Measurements from ENCODE around the gene PBRM1. TPM values are rescaled to one million over a fixed set of nuclear protein-coding genes. Genes with fewer than 3 reads are reported as not detected.

Gene PBRM1
- total RNA-seq, 2 donors from 2014 or later = 73.4 to 78.5 TPM

DNA sequence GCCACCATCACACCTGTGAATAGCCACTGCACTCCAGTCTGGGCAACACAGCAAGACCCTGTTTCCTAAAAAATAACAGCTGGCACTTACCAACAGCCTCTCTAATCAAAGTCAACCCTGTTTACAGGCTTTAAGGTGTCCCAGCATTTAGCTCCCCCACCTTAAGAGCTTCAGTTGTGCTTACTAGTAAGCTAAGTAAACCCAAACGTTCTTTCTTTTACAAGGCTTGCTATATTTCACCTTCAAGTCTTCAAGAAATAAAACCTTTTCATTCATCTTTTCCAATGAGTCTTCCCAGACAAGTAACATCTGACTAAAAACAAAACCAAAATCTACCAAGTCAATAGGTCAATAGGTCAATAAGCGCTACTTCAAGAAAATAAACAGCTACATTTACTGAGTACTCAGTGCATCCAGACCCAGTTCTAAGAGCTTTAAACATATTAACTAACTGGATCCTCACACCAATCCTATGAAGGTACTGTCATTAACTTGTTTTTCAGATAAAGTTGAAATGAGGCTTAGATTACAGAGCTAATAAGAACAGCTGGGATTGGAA is 62.4 kb downstream of the PBRM1 start:
- WGBS, 2 experiments (ENCODE audit: insufficient coverage in 1 of 2, insufficient read length in 1 of 2) = 92 to 100% methylated on average over 2 of the region's 2 CpGs
- Mint-ChIP-seq H3K4me1 (no peaks in the 10 kb centered on the region), H3K27ac (no peak overlapping the region), H3K9me3 (no peaks in the 10 kb centered on the region), H3K27me3 (ENCODE audit: insufficient read depth) (no peaks in the 10 kb centered on the region), H3K4me3 (no peak overlapping the region), H3K36me3 (ENCODE audit: low read depth) (peaks cover 58% of the 10 kb centered on the region)
- peaks cover 88% of the 10 kb centered on the region for H3K36me3 ChIP-seq (ENCODE audit: control insufficient read depth, insufficient read depth, low read length)
- H3K9ac ChIP-seq (ENCODE audit: extremely low read depth, low read length, poor library complexity, severe bottlenecking) = no peak overlapping the region
- no peaks in the 10 kb centered on the region for H3K27me3 ChIP-seq (ENCODE audit: control insufficient read depth, insufficient read depth, low read length, poor library complexity, severe bottlenecking)
- DNase-seq = no peak
- no peaks in the 10 kb centered on the region for H3K9me3 ChIP-seq (ENCODE audit: control insufficient read depth, low read length)
- H3K4me1 ChIP-seq (ENCODE audit: control insufficient read depth, insufficient read depth, low read length) = no peaks in the 10 kb centered on the region
- H3K27ac ChIP-seq (ENCODE audit: low read depth, low read length) = no peak overlapping the region
- no peak overlapping the region for H3K4me3 ChIP-seq (ENCODE audit: low read length)
- TF ChIP-seq, protein P1, sequence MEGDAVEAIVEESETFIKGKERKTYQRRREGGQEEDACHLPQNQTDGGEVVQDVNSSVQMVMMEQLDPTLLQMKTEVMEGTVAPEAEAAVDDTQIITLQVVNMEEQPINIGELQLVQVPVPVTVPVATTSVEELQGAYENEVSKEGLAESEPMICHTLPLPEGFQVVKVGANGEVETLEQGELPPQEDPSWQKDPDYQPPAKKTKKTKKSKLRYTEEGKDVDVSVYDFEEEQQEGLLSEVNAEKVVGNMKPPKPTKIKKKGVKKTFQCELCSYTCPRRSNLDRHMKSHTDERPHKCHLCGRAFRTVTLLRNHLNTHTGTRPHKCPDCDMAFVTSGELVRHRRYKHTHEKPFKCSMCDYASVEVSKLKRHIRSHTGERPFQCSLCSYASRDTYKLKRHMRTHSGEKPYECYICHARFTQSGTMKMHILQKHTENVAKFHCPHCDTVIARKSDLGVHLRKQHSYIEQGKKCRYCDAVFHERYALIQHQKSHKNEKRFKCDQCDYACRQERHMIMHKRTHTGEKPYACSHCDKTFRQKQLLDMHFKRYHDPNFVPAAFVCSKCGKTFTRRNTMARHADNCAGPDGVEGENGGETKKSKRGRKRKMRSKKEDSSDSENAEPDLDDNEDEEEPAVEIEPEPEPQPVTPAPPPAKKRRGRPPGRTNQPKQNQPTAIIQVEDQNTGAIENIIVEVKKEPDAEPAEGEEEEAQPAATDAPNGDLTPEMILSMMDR (conservative IDR thresholded peaks at IDR 0.05) = no peak

DNA sequence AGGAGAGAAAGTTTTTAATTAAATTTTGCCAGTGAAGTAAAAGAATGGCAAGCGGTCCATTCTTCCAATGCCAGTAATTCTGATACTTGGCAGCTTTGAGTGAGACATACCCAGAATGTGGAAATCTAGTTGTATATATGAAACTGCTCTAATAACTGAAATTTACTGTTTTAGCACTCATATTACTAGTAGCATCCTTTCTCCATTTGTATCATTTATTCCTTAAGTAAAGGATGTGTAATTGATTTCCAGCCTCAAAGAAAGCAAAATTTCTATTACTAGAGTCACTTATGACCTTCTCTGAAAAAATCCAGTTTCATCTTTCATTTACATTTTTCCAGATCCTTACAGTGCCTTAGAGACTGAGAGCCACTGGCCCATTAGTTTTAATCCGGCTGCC is 65.1 kb downstream of the PBRM1 start:
- no peak for DNase-seq
- no peaks in the 10 kb centered on the region for H3K9me3 ChIP-seq (ENCODE audit: control insufficient read depth, low read length)
- no peak overlapping the region for H3K9ac ChIP-seq (ENCODE audit: extremely low read depth, low read length, poor library complexity, severe bottlenecking)
- peaks cover 84% of the 10 kb centered on the region for H3K36me3 ChIP-seq (ENCODE audit: control insufficient read depth, insufficient read depth, low read length)
- H3K27ac ChIP-seq (ENCODE audit: low read depth, low read length) = no peak overlapping the region
- Mint-ChIP-seq H3K36me3 (ENCODE audit: low read depth) (peaks cover 60% of the 10 kb centered on the region), H3K27ac (no peak overlapping the region), H3K9me3 (no peaks in the 10 kb centered on the region), H3K4me3 (no peak overlapping the region), H3K4me1 (no peaks in the 10 kb centered on the region), H3K27me3 (ENCODE audit: insufficient read depth) (no peaks in the 10 kb centered on the region)
- H3K27me3 ChIP-seq (ENCODE audit: control insufficient read depth, insufficient read depth, low read length, poor library complexity, severe bottlenecking) = no peaks in the 10 kb centered on the region
- TF ChIP-seq, protein P1 (conservative IDR thresholded peaks at IDR 0.05) = no peak
- H3K4me1 ChIP-seq (ENCODE audit: control insufficient read depth, insufficient read depth, low read length) = no peaks in the 10 kb centered on the region
- no peak overlapping the region for H3K4me3 ChIP-seq (ENCODE audit: low read length)
- 90 to 100% methylated on average over 1 to 2 of the region's 2 CpGs for WGBS, 2 experiments (ENCODE audit: insufficient coverage in 1 of 2, insufficient read length in 1 of 2)

DNA sequence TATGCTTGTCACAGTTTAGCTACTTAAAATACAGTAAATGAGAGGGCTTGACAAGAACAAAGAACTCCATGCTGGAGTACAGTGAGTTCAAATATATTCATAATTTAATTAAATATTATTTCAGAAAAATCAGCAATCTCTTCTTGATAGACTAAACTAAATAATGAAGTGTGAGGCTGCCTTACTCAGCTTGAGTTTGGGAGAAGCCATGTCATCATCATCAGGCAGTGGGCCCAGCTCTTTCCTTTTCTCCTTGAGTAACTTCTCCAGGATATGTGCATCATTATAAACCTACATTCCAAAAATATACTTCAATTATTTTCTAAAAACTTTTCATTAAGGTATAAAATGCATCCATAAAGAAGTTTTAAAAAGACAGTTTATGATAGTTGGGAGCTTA is 70.5 kb downstream of the PBRM1 start:
- no peak for DNase-seq
- no peaks in the 10 kb centered on the region for H3K4me1 ChIP-seq (ENCODE audit: control insufficient read depth, insufficient read depth, low read length)
- H3K27ac ChIP-seq (ENCODE audit: low read depth, low read length) = no peak overlapping the region
- no peak overlapping the region for H3K27ac Mint-ChIP-seq
- TF ChIP-seq, protein P1 (conservative IDR thresholded peaks at IDR 0.05) = no peak
- H3K27me3 Mint-ChIP-seq (ENCODE audit: insufficient read depth) = no peaks in the 10 kb centered on the region
- H3K9ac ChIP-seq (ENCODE audit: extremely low read depth, low read length, poor library complexity, severe bottlenecking) = no peak overlapping the region
- no peaks in the 10 kb centered on the region for H3K9me3 Mint-ChIP-seq
- no peak overlapping the region for H3K4me3 ChIP-seq (ENCODE audit: low read length)
- no peaks in the 10 kb centered on the region for H3K27me3 ChIP-seq (ENCODE audit: control insufficient read depth, insufficient read depth, low read length, poor library complexity, severe bottlenecking)
- peaks cover 60% of the 10 kb centered on the region for H3K36me3 Mint-ChIP-seq (ENCODE audit: low read depth)
- no peaks in the 10 kb centered on the region for H3K9me3 ChIP-seq (ENCODE audit: control insufficient read depth, low read length)
- H3K4me1 Mint-ChIP-seq = no peaks in the 10 kb centered on the region
- H3K4me3 Mint-ChIP-seq = no peak overlapping the region
- peaks cover 79% of the 10 kb centered on the region for H3K36me3 ChIP-seq (ENCODE audit: control insufficient read depth, insufficient read depth, low read length)

All from endodermal cell (in vitro differentiated cells).